Activated naive CD4-positive, alpha-beta T cell treated with Interleukin-2 at 50 U/mL for 16 hours (primary cell): ENCODE data around the gene CCDC195.
"Not testable (repeated sequence)": the region's sequence is repeated elsewhere in the genome, so short reads cannot be mapped to it uniquely, and the experiment has no call there.

ENCODE experiments used
- DNase-seq: peaks from one replicate; pipeline ENCODE4 v3.0.0-alpha.2; 2020

The CCDC195 gene

GRCh38 chr2:224689539-224689938 lies 26.6 kb downstream of the CCDC195 start:
- no peak for DNase-seq

- DNase-seq, result no peak
Measured at GRCh38 chr2:224688997-224689396, 27.2 kb downstream of the CCDC195 start.

GRCh38 chr2:224687156-224687555 lies 29.0 kb downstream of the CCDC195 start:
- no peak for DNase-seq

GRCh38 chr2:224685121-224685520 lies 31.0 kb downstream of the CCDC195 start:
- no peak for DNase-seq

- no peak for DNase-seq
Measured at GRCh38 chr2:224682134-224682533, 34.0 kb downstream of the CCDC195 start.

GRCh38 chr2:224671731-224672130 lies 44.4 kb downstream of the CCDC195 start:
- no peak for DNase-seq

- no peak for DNase-seq
Measured at GRCh38 chr2:224670203-224670602, 46.0 kb downstream of the CCDC195 start.

- no peak for DNase-seq
Measured at GRCh38 chr2:224669449-224669848, 46.7 kb downstream of the CCDC195 start.

GRCh38 chr2:224668123-224668909 lies 47.8 kb downstream of the CCDC195 start:
- DNase-seq, result no peak

- DNase-seq, result no peak
Measured at GRCh38 chr2:224666951-224667553, 49.1 kb downstream of the CCDC195 start.

- not testable (repeated sequence) for DNase-seq
Measured at GRCh38 chr2:224663322-224663721, 52.8 kb downstream of the CCDC195 start.

- DNase-seq, result not testable (repeated sequence)
Measured at GRCh38 chr2:224661708-224662107, 54.5 kb downstream of the CCDC195 start.

- DNase-seq, result no peak
Measured at GRCh38 chr2:224659714-224660113, 56.5 kb downstream of the CCDC195 start.

GRCh38 chr2:224658780-224659405 lies 57.3 kb downstream of the CCDC195 start:
- DNase-seq, result no peak

- DNase-seq, result no peak
Measured at GRCh38 chr2:224657349-224657748, 58.8 kb downstream of the CCDC195 start.

- no peak for DNase-seq
Measured at GRCh38 chr2:224655006-224655537, 61.1 kb downstream of the CCDC195 start.
